ENCODE results near the gene KYNU.
A peak's percentile ranks its signal among the peaks of the same experiment; 100 is the strongest.

KYNU gene

DNA sequence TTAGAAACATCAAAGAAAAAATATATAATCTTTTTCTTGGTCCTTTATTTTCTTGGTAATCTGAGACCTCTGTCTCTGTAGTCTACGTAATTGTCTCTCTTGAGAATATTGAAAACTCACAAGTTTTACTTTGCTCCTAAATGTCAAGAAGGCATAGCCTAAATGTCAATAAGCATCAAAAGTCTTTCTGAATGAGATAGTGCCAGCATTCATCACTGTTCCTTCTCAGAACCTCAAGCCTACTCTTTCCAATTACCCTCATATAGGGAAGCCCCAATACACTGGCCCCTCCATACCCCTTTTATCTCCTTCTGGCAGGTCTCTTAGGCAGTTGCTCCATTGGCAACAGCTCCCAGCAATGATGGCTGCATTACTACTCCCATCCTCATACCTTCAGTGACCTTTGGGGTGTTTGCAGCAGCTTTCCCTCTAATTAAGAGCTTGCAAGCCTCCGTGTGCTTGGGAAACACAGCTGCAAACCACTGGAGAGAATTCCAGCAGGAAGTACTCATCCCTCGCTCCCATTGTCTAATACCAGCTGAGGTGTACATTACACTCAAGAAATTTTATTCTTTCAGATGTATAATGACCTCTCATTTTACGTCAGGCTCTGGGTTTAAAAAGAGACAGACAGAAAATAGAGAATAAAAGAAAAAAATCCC, 95.8 kb downstream of the KYNU start:
- no peak overlapping the region for H3K27ac ChIP-seq
- H3K4me3 ChIP-seq (ENCODE audit: low read depth, low read length), result no peak overlapping the region
- no peaks in the 10 kb centered on the region for H3K36me3 ChIP-seq
- H3K27me3 ChIP-seq (ENCODE audit: insufficient read depth, low read depth, severe bottlenecking), result no peaks in the 10 kb centered on the region
- DNase-seq, result no peak
- TF ChIP-seq CTCF (IDR thresholded peaks at IDR 0.05; ENCODE audit: low read depth, low read length), result no peak
- H3K9me3 ChIP-seq (ENCODE audit: severe bottlenecking), result no peaks in the 10 kb centered on the region

- Histone ChIP-seq H3K27ac (no peak overlapping the region), H3K4me3 (ENCODE audit: low read depth, low read length) (no peak overlapping the region)
- TF ChIP-seq CTCF (IDR thresholded peaks at IDR 0.05; ENCODE audit: low read depth, low read length), result no peak
Observed at GRCh38 chr2:142973822-142974207, 96.4 kb downstream of the KYNU start.

GRCh38 chr2:142974288-142975024, 97.0 kb downstream of the KYNU start:
- no peak for DNase-seq
- H3K4me3 ChIP-seq (ENCODE audit: low read depth, low read length), result no peak overlapping the region

More at GRCh38 chr2:142973822-142974207, 96.4 kb downstream of the KYNU start:
- no peaks in the 10 kb centered on the region for H3K27me3 ChIP-seq (ENCODE audit: insufficient read depth, low read depth, severe bottlenecking)
- H3K36me3 ChIP-seq, result no peaks in the 10 kb centered on the region
- DNase-seq, result no peak
- no peaks in the 10 kb centered on the region for H3K9me3 ChIP-seq (ENCODE audit: severe bottlenecking)

DNA sequence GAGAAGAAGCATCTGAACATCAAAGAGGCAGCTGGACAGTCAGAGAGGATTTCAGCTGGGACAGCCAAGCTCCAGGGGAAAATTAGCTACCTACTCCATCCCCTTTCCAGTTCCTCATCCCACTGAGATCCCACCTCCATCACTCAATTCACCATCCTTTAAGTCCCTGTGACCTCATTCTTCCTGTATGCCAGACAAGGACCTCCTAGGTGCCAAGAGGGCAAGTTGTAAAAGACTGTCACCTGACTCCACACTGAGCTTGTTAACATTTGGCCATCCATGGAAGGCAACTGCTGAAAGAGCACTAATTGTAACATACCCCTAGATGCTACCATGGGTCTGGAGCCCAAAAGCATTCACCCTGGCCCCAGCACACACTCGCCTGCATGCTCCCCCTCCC, 97.8 kb downstream of the KYNU start:
- H3K27ac ChIP-seq, result no peak overlapping the region
- H3K9me3 ChIP-seq (ENCODE audit: severe bottlenecking), result no peaks in the 10 kb centered on the region
- DNase-seq, result no peak
- no peaks in the 10 kb centered on the region for H3K27me3 ChIP-seq (ENCODE audit: insufficient read depth, low read depth, severe bottlenecking)
- no peaks in the 10 kb centered on the region for H3K36me3 ChIP-seq
- no peak for TF ChIP-seq CTCF (IDR thresholded peaks at IDR 0.05; ENCODE audit: low read depth, low read length)
- H3K4me3 ChIP-seq (ENCODE audit: low read depth, low read length), result no peak overlapping the region

More at GRCh38 chr2:142974288-142975024, 97.0 kb downstream of the KYNU start:
- Histone ChIP-seq H3K27ac (no peak overlapping the region), H3K9me3 (ENCODE audit: severe bottlenecking) (no peaks in the 10 kb centered on the region), H3K27me3 (ENCODE audit: insufficient read depth, low read depth, severe bottlenecking) (no peaks in the 10 kb centered on the region), H3K36me3 (no peaks in the 10 kb centered on the region)
- no peak for TF ChIP-seq CTCF (IDR thresholded peaks at IDR 0.05; ENCODE audit: low read depth, low read length)

GRCh38 chr2:142980246-142981068, 103.0 kb downstream of the KYNU start:
- no peaks in the 10 kb centered on the region for H3K27me3 ChIP-seq (ENCODE audit: insufficient read depth, low read depth, severe bottlenecking)
- no peaks in the 10 kb centered on the region for H3K9me3 ChIP-seq (ENCODE audit: severe bottlenecking)
- H3K4me3 ChIP-seq (ENCODE audit: low read depth, low read length), result no peak overlapping the region
- TF ChIP-seq CTCF (IDR thresholded peaks at IDR 0.05; ENCODE audit: low read depth, low read length), result 0 out of 2 replicates have a peak, but pooled peaks have one; percentile 17
- H3K36me3 ChIP-seq, result no peaks in the 10 kb centered on the region
- no peak for DNase-seq
- no peak overlapping the region for H3K27ac ChIP-seq

Measured in WERI-Rb-1 (cell line).